NCI-H2196 treated with DMSO at 0.1 percent for 48 hours (cell line): ENCODE results near the gene CLEC18A.
"Not testable (repeated sequence)": the region's sequence is repeated elsewhere in the genome, so short reads cannot be mapped to it uniquely, and the experiment has no call there.

ENCODE experiments used
- DNase-seq: peaks from one replicate; lab custom pipeline; 2025; ENCODE audit not compliant: unreplicated experiment; lab: John Stamatoyannopoulos, UW

CLEC18A gene

GRCh38 chr16:69929480-69929879 lies 21.7 kb upstream of the CLEC18A start:
- no peak for DNase-seq

- DNase-seq, result no peak
Observed at GRCh38 chr16:69930117-69930776, 20.9 kb upstream of the CLEC18A start.

GRCh38 chr16:69931631-69932030 lies 19.5 kb upstream of the CLEC18A start:
- no peak for DNase-seq

GRCh38 chr16:69932228-69932627 lies 18.9 kb upstream of the CLEC18A start:
- DNase-seq, result no peak

- DNase-seq, result no peak
Observed at GRCh38 chr16:69932691-69933392, 18.3 kb upstream of the CLEC18A start.

- no peak for DNase-seq
Observed at GRCh38 chr16:69934044-69934443, 17.1 kb upstream of the CLEC18A start.

- no peak for DNase-seq
Observed at GRCh38 chr16:69934751-69935150, 16.4 kb upstream of the CLEC18A start.

GRCh38 chr16:69935278-69935711 lies 15.8 kb upstream of the CLEC18A start:
- DNase-seq, result no peak

GRCh38 chr16:69935740-69936139 lies 15.4 kb upstream of the CLEC18A start:
- no peak for DNase-seq

- DNase-seq, result no peak
Observed at GRCh38 chr16:69936252-69936651, 14.9 kb upstream of the CLEC18A start.

- DNase-seq, result no peak
Observed at GRCh38 chr16:69936751-69937211, 14.4 kb upstream of the CLEC18A start.

- DNase-seq, result no peak
Observed at GRCh38 chr16:69937465-69937951, 13.6 kb upstream of the CLEC18A start.

- DNase-seq, result no peak
Observed at GRCh38 chr16:69938981-69939820, 11.9 kb upstream of the CLEC18A start.

- DNase-seq, result no peak
Observed at GRCh38 chr16:69939821-69940585, 11.1 kb upstream of the CLEC18A start.

- no peak for DNase-seq
Observed at GRCh38 chr16:69940676-69941075, 10.5 kb upstream of the CLEC18A start.

- no peak for DNase-seq
Observed at GRCh38 chr16:69941251-69942098, 9.7 kb upstream of the CLEC18A start.

- DNase-seq, result no peak
Observed at GRCh38 chr16:69942099-69942491, 9.0 kb upstream of the CLEC18A start.

- DNase-seq, result no peak
Observed at GRCh38 chr16:69942627-69943170, 8.4 kb upstream of the CLEC18A start.

GRCh38 chr16:69943241-69944036 lies 7.7 kb upstream of the CLEC18A start:
- not testable (repeated sequence) for DNase-seq
